ENCODE data around the gene DNAAF1. TPM values are rescaled to one million over a fixed set of nuclear protein-coding genes. Genes with fewer than 3 reads are reported as not detected.
A peak's percentile ranks its signal among the peaks of the same experiment; 100 is the strongest.

The DNAAF1 gene
- total and polyA plus RNA-seq, 2 of the 8 experiments (the other 6 are each of a cell fraction or from before 2014, with no cell fraction given), result 0.09 to 0.15 TPM

DNA sequence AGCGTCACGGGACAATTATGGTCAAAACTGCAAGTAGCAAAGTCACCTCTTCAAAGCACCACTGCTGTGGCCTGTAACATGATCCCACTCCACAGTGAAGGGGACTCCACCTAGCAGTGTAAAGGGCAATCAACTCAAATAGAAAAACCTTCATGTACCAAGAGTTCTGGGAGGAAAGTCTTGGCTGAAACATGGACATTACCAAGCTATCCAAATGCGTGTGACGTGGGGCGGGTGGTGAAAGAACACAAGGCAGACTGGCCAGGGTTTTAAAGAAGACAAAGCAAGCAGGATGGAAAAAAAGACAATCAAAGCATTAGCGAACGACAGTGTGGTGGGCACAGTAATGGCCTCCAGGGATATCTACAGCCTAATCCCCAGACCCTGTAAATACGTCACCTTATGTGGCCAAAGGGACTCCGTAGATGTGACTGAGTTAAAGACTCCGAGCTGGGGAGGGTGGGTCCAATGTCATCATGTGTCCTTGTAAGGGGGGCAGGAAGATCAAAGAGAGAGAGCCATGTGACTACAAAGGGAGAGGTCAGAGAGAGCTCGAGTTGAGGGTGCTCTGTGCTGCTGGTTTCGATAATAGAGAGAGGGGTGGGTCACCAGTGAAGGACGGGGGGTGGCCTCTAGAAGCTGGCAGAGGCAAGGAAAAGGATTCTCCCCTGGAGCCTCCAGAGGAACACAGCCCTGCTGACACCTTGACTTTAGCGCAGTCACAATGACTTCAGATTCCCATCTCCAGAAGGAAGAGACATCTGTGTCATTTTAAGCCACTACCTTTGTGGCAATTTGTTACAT, 6.1 kb upstream of the DNAAF1 start:
- H3K79me1 ChIP-seq (ENCODE audit: low read depth, low read length), result peaks cover 15% of the 10 kb centered on the region
- no peak overlapping the region for H2AFZ ChIP-seq (ENCODE audit: low read length)
- peak overlapping the region; percentile 20; the same call in 1 of the 2 replicates for H2BK15ac ChIP-seq (ENCODE audit: low read length)
- peaks cover 3 to 14% of the 10 kb centered on the region in 2 experiments for H4K20me1 ChIP-seq (replicated peaks in 1 of 2; ENCODE audit: control insufficient read depth in 1 of 2, insufficient read depth in 2 of 2, low read length in 2 of 2)
- H2BK5ac ChIP-seq (ENCODE audit: low read depth, low read length), result peak overlapping the region; percentile 38; the same call in 1 of the 2 replicates
- ChIA-PET POLR2A (ENCODE audit: partially characterized antibody) (interaction anchor here (0.9 kb wide), 1 partner anchor 22 kb away, joined by 3 read pairs; the partner anchor contains the start of gene MBTPS1), CTCF (ENCODE audit: partially characterized antibody) (interaction anchor here (0.6 to 4.9 kb wide), 16 partner anchors 15 to 357 kb away, joined by 3 to 44 read pairs (median 4); partner anchors contain the start of genes MBTPS1 and TAF1C)
- no peak overlapping the region for H3K23ac ChIP-seq (ENCODE audit: insufficient read length)
- no peak overlapping the region for H4K91ac ChIP-seq (replicated peaks; ENCODE audit: insufficient read length, low read length)
- WGBS, 2 experiments (ENCODE audit: extremely low coverage in 1 of 2, insufficient coverage in 1 of 2, insufficient read length in 1 of 2, insufficient replicate concordance in 2 of 2, low coverage in 1 of 2, low lambda C conversion rate in 2 of 2, missing lambda C conversion rate in 1 of 2), result 74% methylated on average over 14 of the region's 14 CpGs; no CpG with 5 or more reads in 1 of the 2 experiments
- no peak for TF ChIP-seq CEBPB (IDR thresholded peaks at IDR 0.05; ENCODE audit: low read depth, low read length)
- TF ChIP-seq YY1 (IDR thresholded peaks at IDR 0.05; ENCODE audit: low read depth, low read length), result 0 out of 2 replicates have a peak, but pooled peaks have one; percentile 30
- no peak overlapping the region for H2BK20ac ChIP-seq (ENCODE audit: low read length)
- H3K36me3 ChIP-seq (ENCODE audit: control insufficient read depth in 2 of 4, insufficient read depth in 4 of 4, low read length in 3 of 4), result peaks cover 0 to 3% (median 0%) of the 10 kb centered on the region in 4 experiments; a peak in 1 of 8 replicates
- no peak overlapping the region for H3K4ac ChIP-seq (replicated peaks; ENCODE audit: insufficient read length, low read depth, low read length)
- peak overlapping the region in 1 of 4 experiments; percentile 23; a peak in 1 of 7 replicates for H3K9ac ChIP-seq (replicated peaks in 1 of 4; ENCODE audit: extremely low read depth in 1 of 4, low read depth in 3 of 4, low read length in 3 of 4)
- no peak overlapping the region for H2BK120ac ChIP-seq (replicated peaks; ENCODE audit: low read depth, low read length)
- DNase-seq (ENCODE audit: low read depth in 1 of 2, low spot score in 2 of 2), result no peak
- no peaks in the 10 kb centered on the region for H3K27me3 ChIP-seq (replicated peaks in 1 of 4; ENCODE audit: control insufficient read depth in 3 of 4, extremely low read depth in 1 of 4, insufficient read depth in 3 of 4, low read length in 3 of 4)
- H3K18ac ChIP-seq (ENCODE audit: extremely low read depth, low read length), result no peak overlapping the region; the same call in 1 of the 2 replicates
- H3K56ac ChIP-seq (replicated peaks; ENCODE audit: insufficient read length, low read depth, low read length), result no peak overlapping the region
- H2AK5ac ChIP-seq (ENCODE audit: low read depth, low read length), result peak overlapping the region; percentile 41; the same call in 1 of the 2 replicates
- H3K27ac ChIP-seq (ENCODE audit: low read depth, low read length), result no peak overlapping the region; the same call in 1 of the 2 replicates
- peaks cover 5 to 90% of the 10 kb centered on the region in 2 experiments; a peak in 3 of 4 replicates for H3K79me2 ChIP-seq (ENCODE audit: control insufficient read depth in 1 of 2, insufficient read depth in 2 of 2, low read length in 2 of 2)
- no peak overlapping the region for H3K14ac ChIP-seq (ENCODE audit: insufficient read length)
- peaks cover 11 to 28% (median 18%) of the 10 kb centered on the region in 4 experiments for H3K4me1 ChIP-seq (replicated peaks in 1 of 4; ENCODE audit: control insufficient read depth in 3 of 4, insufficient read depth in 4 of 4, low read length in 3 of 4)
- no peak overlapping the region for H2BK12ac ChIP-seq (ENCODE audit: low read depth, low read length)
- H3K9me3 ChIP-seq (ENCODE audit: insufficient read depth in 2 of 2, low read depth in 1 of 2, low read length in 1 of 2), result no peaks in the 10 kb centered on the region
- H4K8ac ChIP-seq (ENCODE audit: extremely low read depth, insufficient read depth, low read length), result no peak overlapping the region
- H3K4me2 ChIP-seq (ENCODE audit: insufficient read depth in 1 of 2, low read depth in 2 of 2, low read length in 2 of 2), result peak overlapping the region; percentile 31 to 48; a peak in 3 of 4 replicates
- H4K5ac ChIP-seq (ENCODE audit: insufficient read length, low read depth, low read length), result no peak overlapping the region
- H3K4me3 ChIP-seq (ENCODE audit: extremely low read depth in 1 of 4, insufficient read depth in 2 of 4, low read depth in 3 of 4, low read length in 4 of 4), result peak overlapping the region in 2 of 4 experiments; percentile 1 to 16; a peak in 2 of 8 replicates
- H3K23me2 ChIP-seq (ENCODE audit: low read depth, low read length), result peaks cover under 1% of the 10 kb centered on the region; the same call in 1 of the 2 replicates
- no peak for FAIRE-seq

Data from H1 (cell line).